ENCODE measurements around the gene ST6GAL1. TPM values are rescaled to one million over a fixed set of nuclear protein-coding genes. Genes with fewer than 3 reads are reported as not detected.

ST6GAL1 gene
- total and polyA plus RNA-seq, 12 donors = 19.5 to 94.7 (median 65.8) TPM

GRCh38 chr3:187085933-187086332 is 155.6 kb downstream of the ST6GAL1 start:
- Histone ChIP-seq H3K27me3 (no peaks in the 10 kb centered on the region), H3K36me3 (no peaks in the 10 kb centered on the region), H3K4me3 (no peak overlapping the region), H3K4me1 (peaks cover 0 to 20% (median 5%) of the 10 kb centered on the region in 9 donors), H3K9me3 (peaks cover 0 to 45% (median 19%) of the 10 kb centered on the region in 11 donors), H3K27ac (no peak overlapping the region)
- WGBS, 2 donors = 94 to 97% methylated on average over 1 of the region's 1 CpG
- TF ChIP-seq, protein P1, sequence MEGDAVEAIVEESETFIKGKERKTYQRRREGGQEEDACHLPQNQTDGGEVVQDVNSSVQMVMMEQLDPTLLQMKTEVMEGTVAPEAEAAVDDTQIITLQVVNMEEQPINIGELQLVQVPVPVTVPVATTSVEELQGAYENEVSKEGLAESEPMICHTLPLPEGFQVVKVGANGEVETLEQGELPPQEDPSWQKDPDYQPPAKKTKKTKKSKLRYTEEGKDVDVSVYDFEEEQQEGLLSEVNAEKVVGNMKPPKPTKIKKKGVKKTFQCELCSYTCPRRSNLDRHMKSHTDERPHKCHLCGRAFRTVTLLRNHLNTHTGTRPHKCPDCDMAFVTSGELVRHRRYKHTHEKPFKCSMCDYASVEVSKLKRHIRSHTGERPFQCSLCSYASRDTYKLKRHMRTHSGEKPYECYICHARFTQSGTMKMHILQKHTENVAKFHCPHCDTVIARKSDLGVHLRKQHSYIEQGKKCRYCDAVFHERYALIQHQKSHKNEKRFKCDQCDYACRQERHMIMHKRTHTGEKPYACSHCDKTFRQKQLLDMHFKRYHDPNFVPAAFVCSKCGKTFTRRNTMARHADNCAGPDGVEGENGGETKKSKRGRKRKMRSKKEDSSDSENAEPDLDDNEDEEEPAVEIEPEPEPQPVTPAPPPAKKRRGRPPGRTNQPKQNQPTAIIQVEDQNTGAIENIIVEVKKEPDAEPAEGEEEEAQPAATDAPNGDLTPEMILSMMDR (IDR thresholded peaks at IDR 0.05) = no peak
- DNase-seq (no peak), ATAC-seq (no peak)
- intact Hi-C loops (cut with DNase I) = no loop called here

DNA sequence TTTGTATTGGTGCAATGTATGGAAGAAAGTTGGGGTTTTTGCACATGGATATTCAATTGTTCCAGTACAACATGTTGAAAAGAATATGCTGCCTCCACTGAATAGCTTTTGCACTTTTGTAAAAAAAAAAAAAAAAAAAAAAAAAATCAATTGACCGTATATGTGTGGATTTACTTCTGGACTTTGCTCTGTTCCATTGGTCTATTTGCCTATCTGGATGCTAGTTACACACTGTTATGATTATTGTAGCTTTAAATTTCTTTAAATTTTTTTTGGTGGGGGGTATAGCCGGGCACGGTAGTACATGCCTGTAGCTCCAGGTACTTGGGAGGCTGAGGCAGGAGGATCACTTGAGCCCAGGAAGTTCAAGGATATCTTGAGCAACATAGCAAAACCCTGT is 156.5 kb downstream of the ST6GAL1 start:
- intact Hi-C loops (cut with DNase I) = no loop called here
- no peak for ATAC-seq
- TF ChIP-seq, protein P1 (IDR thresholded peaks at IDR 0.05) = no peak

DNA sequence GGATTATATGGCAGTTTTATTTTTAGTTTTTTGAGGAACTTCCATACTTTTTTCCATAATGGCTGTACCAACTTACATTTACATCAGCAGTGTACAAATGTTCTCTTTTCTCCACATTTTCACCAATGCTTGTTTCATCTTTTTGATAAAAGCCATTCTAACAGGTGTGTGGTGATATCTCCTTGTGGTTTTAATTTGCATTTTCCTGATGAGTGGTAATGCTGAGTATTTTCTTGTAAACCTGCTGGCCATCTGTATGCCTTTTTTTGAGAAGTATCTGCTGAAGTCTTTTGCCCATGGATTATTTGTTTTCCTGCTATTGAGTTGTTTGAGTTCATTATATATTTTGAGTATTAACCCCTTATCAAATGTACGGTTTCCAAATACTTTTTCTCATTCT is 158.4 kb downstream of the ST6GAL1 start:
- Histone ChIP-seq H3K36me3 (no peaks in the 10 kb centered on the region), H3K4me1 (peaks cover 0 to 18% (median 5%) of the 10 kb centered on the region in 9 donors), H3K27ac (no peak overlapping the region), H3K4me3 (no peak overlapping the region), H3K27me3 (no peaks in the 10 kb centered on the region), H3K9me3 (peaks cover 0 to 56% (median 19%) of the 10 kb centered on the region in 11 donors)
- intact Hi-C loops (cut with DNase I) = no loop called here
- 67 to 81% methylated on average over 1 of the region's 1 CpG for WGBS, 2 donors
- DNase-seq (no peak), ATAC-seq (no peak)
- TF ChIP-seq, protein P1 (IDR thresholded peaks at IDR 0.05) = no peak

More for the DNA sequence above, 156.5 kb downstream of the ST6GAL1 start:
- Histone ChIP-seq H3K9me3 (peaks cover 0 to 45% (median 19%) of the 10 kb centered on the region in 11 donors), H3K27me3 (no peaks in the 10 kb centered on the region), H3K4me1 (peaks cover 0 to 20% (median 5%) of the 10 kb centered on the region in 9 donors), H3K36me3 (no peaks in the 10 kb centered on the region), H3K4me3 (no peak overlapping the region), H3K27ac (no peak overlapping the region)
- DNase-seq = no peak
- WGBS, 2 donors = 98 to 99% methylated on average over 3 of the region's 3 CpGs

- H3K36me3 ChIP-seq = no peaks in the 10 kb centered on the region
- H3K27me3 ChIP-seq = no peaks in the 10 kb centered on the region
- intact Hi-C loops (cut with DNase I) = no loop called here
- H3K27ac ChIP-seq = no peak overlapping the region
- ATAC-seq = no peak
- H3K4me1 ChIP-seq = no peaks in the 10 kb centered on the region
- H3K9me3 ChIP-seq = peaks cover 0 to 47% (median 3%) of the 10 kb centered on the region in 11 donors
- TF ChIP-seq, protein P1 (IDR thresholded peaks at IDR 0.05) = no peak
- WGBS, 2 donors = 73 to 95% methylated on average over 1 of the region's 1 CpG
- no peak overlapping the region for H3K4me3 ChIP-seq
- no peak for DNase-seq
Measured at GRCh38 chr3:187093320-187093719, 163.0 kb downstream of the ST6GAL1 start.

All from heart right ventricle (tissue), 16 donors.